Measurements from ENCODE around the gene SDF2.
"Not testable (repeated sequence)": the region's sequence is repeated elsewhere in the genome, so short reads cannot be mapped to it uniquely, and the experiment has no call there.

The SDF2 gene

GRCh38 chr17:28623696-28624095, 38.0 kb downstream of the SDF2 start:
- DNase-seq, result no peak

- no peak for DNase-seq
Measured at GRCh38 chr17:28622186-28622585, 39.5 kb downstream of the SDF2 start.

- no peak for DNase-seq
Measured at GRCh38 chr17:28620010-28620409, 41.7 kb downstream of the SDF2 start.

DNA sequence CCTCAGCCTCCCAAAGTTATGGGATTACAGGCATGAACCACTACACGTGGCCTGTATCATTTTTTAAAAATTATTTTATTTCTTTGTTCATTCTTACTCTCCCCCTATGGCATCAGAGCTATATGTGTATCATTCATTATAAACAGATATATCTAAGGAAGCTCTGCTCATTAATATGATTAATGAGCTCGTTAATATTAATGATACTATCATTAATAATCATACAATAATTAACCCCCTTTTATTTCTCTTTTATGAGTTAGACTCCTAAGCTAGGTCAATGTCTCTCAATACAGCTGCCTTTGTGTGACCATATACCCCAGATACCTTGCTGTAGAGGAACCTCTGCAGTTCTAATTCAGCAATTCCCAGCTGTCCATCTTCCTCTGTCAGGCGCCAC, 43.2 kb downstream of the SDF2 start:
- DNase-seq, result no peak

DNA sequence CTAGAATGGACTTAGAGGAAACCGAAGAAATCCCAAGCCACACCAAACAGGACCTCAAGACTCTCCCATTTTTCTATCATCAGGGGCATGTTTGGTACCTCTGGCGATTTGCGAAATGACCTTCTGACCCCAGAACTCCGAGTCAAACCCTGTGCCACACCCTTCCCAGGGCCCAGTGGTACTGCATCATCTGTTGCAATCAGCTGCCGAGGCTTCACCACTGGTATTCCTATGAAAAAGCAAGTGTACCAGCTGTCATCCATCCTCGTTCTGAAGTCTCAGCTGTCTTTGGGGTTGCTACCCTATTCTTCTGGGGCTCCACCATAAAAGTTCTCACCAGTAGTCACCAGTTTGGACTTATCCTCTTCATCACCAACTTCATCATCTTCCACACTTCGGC, 45.4 kb downstream of the SDF2 start:
- no peak for DNase-seq

- no peak for DNase-seq
Measured at GRCh38 chr17:28615260-28615940, 46.3 kb downstream of the SDF2 start.

GRCh38 chr17:28613931-28614381, 47.8 kb downstream of the SDF2 start, which contains the start of gene RSKR:
Gene RSKR, minus strand, starts transcription at chr17:28614185. Its CDS starts 24 bp downstream, at chr17:28614161.
- DNase-seq, result no peak

DNA sequence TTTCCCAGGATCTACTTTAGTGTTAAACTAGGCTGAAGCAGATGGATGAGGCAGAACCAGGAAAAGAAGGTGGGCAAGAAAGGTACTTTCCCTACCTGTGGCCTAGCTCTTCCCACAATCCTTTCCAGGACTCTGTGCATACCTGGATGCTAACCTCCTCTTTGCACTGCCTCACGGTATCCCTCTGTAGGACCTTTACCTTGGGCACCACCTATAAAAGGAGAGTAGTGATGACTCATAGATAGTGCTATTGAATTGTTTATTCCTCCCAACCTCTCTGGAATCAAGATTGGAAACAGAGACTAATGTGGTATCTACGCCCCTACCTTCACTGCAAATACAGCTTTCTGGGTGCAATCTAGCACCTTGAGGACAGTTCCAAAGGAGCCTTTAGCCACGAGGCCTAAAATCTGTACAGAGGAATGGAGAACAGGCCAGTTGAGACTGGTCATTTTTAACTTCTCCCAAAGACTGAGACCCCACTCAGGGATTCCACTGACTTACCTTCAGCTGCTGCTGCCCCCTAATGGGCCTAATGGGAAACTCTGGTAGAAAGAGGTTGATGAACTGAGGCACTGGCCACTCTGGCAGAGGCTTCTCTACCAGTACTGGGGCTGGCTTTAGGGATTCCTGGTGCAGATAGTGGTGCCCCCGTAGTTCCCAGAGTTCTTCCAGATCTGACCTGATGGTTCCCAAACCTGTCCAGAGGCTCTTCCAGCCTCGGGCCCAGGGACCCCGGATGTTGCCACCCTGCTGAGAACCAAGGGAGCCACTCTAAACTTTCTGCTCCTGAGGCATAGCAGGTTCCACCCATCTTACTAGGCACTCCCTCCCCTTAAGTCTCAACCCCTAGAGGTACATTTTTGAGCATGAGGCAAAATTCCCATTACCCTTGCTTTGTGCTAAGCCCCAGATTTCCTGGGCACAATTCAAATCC, 48.5 kb downstream of the SDF2 start:
- no peak for DNase-seq

- DNase-seq, result no peak
Measured at GRCh38 chr17:28612531-28612930, 49.2 kb downstream of the SDF2 start.

DNA sequence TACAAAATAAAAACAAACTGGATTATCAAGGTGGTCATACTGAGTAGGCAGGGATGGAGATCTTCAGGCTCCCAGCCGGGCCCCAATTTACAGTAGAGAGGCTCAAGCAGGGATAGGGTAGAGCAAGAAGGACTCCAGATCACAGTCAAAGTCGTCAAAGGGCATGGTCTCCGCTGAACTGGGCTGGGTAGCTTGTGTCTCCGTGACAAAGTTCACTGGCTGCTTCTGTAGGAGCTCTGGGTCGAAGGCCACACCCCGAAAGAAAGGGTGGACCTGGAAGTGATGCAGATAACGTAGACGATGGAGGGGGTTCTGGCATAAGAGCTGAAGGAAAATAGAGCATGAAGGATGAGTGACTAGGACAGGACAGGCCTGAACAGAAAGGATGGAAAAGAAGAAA, 51.3 kb downstream of the SDF2 start:
- DNase-seq, result no peak

DNA sequence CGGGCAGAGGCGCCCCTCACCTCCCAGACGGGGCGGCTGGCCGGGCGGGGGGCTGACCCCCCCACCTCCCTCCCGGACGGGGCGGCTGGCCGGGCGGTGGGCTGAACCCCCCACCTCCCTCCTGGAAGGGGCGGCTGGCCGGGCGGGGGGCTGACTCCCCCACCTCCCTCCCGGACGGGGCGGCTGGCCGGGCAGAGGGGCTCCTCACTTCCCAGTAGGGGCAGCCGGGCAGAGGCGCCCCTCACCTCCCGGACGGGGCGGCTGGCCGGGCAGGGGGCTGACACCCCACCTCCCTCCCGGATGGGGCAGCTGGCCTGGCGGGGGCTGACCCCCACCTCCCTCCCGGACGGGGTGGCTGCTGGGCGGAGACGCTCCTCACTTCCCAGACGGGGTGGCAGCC, 57.7 kb downstream of the SDF2 start:
- not testable (repeated sequence) for DNase-seq

DNA sequence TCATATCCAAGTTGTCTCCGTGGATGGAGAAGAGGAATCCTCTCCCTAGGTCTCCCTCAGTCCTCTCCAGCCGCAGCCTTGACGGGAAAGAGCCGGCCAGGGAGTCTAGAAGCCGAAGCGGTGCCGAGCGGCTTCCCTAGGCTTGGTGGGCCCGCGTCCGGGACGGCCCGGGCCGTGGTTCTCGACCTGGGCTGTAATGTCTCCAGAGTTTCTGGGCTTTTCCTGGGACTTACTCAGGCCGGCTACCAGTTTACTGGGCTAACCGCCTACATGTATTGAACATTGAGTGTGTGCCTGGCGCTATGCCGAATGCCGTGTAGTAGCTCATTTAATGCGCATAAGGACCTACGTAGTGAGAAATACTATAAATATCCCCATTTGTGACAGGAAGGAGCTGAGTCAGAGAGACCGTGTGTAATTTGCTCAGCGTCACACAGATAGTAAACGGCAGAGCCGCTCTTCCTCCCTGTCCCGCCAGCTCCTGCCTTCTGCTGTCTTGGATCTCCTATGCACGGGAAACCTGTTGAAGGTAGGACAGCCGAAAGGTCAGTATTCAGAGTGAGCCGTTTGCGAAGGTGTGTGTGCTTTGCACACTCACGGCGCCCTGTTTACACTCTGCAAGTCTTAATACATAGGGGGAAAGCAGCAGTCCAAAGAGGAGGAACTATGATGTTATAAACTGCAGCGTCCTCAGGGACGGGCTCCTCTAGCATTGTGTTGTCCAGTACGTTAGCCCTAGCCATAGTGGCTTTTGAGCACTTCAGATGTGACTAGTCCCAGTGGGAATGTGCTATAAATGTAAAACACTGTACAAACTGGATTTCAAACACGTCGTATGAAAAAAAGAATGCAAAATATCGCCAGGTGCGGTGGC, 62.2 kb downstream of the SDF2 start:
- DNase-seq, result peak in 1 of 2 experiments; percentile 69

DNA sequence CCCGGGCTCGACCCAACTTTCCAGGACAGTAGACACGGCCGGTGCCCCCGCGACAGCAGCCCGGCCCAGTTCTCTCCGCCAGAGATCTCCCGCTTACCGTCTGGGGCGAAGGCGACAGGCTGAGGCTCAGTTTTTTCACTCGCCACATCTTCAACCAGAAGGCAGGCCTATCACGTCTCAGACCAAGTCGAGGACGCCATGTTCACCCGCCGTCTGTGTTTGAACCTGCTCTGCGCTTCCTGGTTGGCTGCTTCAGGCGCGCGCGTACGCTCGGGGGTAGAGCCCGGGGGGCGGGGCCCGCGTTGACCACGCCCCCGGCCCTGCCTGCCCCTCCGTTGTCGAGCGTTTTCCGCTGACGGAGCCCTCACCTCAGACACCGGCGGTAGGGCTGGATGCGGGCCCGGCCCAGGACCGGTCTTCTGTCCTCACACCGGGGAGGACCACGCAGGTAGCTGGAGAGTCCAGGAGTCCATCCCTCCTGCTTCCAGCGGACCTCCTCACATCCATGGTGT, 62.9 kb downstream of the SDF2 start, which contains the start of gene SPAG5:
SPAG5 (minus strand) TSS at position 227 of the 512 bp plus-strand sequence; CDS start at position 148, 79 bp downstream.
- DNase-seq, result peak; percentile 92 to 96

DNA sequence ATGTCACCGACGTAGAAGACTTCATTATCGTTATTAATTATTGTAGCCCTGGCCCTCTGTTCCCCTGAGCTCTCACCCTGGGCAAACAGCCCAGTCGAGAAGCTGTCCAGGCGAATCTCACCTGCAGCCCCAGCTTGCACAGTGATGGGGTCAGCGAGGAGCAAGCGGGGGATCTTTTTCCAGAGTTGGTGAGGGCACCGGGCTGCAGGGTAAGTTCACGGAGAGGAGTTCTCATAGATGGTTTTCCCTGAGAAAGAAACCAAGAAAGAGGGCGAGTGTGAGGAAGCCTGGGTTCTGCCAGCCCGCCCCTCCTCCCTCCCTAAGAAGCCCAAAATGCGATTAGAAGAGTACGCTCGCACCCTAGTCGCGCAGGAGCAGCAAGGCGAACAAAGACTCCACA, 63.3 kb downstream of the SDF2 start:
- no peak for DNase-seq
